Adrenal gland (tissue), 5 donors: ENCODE data around the gene SMARCA1.

Source experiments
- CTCF ChIP-seq, 6 experiments: fragments of 450-650 bp in 4 of 6; fragments of 200-600 bp in 2 of 6; sonication (generic) in 1 of 6; IDR thresholded peaks; 1 replicate in 5 of 6; 2 replicates in 1 of 6; pipeline versions ENCODE4 v1.5.1 to v1.8.0; 2016 to 2021; ENCODE audit warnings: antibody characterized with exemption in 6 of 6, mild to moderate bottlenecking in 2 of 6, moderate library complexity in 1 of 6
- POLR2A ChIP-seq, 2 donors: fragments of 450-650 bp; IDR thresholded peaks; one replicate each; pipeline ENCODE4 v1.6.1; 2017; ENCODE audit warnings: antibody characterized with exemption in 2 of 2, mild to moderate bottlenecking in 2 of 2, moderate library complexity in 1 of 2
- donor health status: DM: no; HTN: no; CAD: no.

- TF ChIP-seq CTCF (IDR thresholded peaks at IDR 0.05), result no peak
- no peak for TF ChIP-seq POLR2A (IDR thresholded peaks at IDR 0.05)
Observed at GRCh38 chrX:129480889-129481288, 42.4 kb downstream of the SMARCA1 start.
